Measurements from ENCODE around the gene SUZ12.
A peak's percentile ranks its signal among the peaks of the same experiment; 100 is the strongest.
"Not testable (repeated sequence)": the region's sequence is repeated elsewhere in the genome, so short reads cannot be mapped to it uniquely, and the experiment has no call there.

The SUZ12 gene

DNA sequence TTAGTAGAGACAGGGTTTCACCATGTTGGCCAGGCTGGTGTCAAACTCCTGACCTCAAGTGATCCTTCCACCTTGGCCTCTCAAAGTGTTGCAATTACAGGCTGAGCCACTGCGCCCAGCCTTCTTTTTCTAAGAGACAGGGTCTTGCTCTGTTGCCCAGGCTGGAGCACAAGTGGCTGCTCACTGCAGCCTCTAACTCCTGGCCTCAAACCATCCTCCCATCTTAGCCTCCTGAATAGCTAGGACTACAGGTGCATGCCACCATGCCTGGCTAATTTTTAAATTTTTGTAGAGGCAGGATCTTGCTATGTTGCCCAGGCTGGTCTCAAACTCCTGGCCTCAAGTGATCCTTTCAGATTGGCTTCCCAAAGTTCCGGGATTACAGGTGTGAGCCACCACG is 15.1 kb downstream of the SUZ12 start:
- DNase-seq (ENCODE audit: low read depth in 2 of 2): not testable (repeated sequence)

DNA sequence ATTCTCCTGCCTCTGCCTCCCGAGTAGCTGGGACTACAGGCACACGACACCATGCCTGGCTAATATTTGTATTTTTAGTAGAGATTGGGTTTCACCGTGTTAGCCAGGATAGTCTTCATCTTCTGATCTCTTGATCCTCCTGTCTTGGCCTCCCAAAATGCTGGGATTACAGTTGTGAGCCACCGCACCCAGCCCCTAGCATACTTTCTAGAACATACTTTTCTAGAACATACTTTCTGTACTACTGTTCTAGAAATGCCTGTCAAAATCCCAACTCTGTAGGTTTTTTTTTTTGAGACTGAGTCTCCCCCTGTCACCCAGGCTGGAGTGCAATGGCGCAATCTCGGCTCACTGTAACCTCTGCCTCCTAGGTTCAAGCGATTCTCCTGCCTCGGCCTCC is 27.3 kb downstream of the SUZ12 start:
- not testable (repeated sequence) for DNase-seq (ENCODE audit: low read depth in 2 of 2)

GRCh38 chr17:31967648-31968047 is 30.8 kb downstream of the SUZ12 start:
- no peak for DNase-seq (ENCODE audit: low read depth in 2 of 2)

DNA sequence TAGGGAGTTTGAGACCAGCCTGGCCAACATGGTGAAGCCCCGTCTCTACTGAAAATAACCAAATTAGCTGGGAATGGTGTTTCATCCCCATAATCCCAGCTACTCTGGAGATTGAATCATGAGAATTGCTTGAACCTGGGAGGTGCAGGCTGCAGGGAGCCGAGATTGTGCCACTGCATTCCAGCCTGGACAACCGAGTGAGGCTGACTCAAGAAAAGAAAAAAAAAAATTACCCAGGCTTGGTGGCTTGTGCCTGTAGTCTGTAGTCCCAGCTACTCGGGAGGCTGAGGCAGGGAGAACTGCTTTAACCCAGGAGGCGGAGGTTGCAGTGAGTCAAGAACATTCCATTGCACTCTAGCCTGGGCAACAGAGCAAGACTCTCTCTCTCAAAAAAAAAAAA is 33.6 kb downstream of the SUZ12 start:
- not testable (repeated sequence) for DNase-seq (ENCODE audit: low read depth in 2 of 2)

DNA sequence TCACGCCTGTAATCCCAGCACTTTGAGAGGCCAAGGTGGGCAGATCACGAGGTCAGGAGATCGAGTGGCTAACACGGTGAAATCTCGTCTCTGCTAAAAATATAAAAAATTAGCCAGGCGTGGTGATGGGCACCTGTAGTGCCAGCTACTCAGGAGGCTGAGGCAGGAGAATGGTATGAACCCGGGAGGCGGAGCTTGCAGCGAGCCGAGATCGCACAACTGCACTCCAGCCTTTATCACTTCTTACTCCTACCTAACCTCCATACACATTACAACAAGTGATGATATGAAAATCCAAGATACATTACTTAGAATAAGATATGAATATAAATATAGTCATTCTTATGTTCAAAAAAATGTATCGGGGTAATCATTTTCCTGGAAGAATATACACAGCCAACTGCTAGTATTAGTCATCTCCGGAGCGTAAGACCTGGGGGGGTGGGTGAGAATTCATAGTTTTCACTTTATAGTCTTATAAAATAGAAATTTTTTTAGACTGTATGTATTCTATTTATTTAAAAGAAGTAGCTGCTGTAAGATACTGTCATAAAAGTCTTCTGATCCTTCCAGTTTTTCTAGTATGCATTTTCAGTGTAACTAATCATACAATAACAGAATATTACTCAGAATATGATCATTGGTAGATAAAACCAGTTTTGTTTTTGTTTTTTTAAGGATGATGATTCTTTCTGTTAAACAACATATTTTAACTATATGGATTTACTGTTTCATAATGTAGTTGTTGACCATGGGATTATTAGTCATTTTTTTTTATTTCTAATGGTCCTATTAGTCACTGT is 37.7 kb downstream of the SUZ12 start:
- not testable (repeated sequence) for DNase-seq (ENCODE audit: low read depth in 2 of 2)

- DNase-seq (ENCODE audit: low read depth in 2 of 2): not testable (repeated sequence)
Measured at GRCh38 chr17:31975391-31975790, 38.6 kb downstream of the SUZ12 start.

DNA sequence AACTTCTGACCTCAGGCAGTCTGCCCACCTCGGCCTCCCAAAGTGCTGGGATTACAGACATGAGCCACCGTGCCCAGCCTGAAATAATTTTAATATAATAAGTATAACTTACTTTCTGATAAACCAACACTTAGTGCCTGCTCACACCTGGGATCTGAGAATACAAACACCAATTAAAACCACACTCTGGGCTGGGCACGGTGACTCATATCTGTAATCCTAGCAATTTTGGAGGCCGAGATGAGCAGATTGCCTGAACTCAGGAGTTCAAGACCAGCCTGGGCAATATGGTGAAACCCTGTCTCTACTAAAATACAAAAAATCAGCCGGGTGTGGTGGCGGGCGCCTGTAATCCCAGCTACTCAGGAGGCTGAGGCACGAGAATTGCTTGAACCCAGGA is 55.0 kb downstream of the SUZ12 start:
- DNase-seq (ENCODE audit: low read depth in 2 of 2): not testable (repeated sequence)

DNA sequence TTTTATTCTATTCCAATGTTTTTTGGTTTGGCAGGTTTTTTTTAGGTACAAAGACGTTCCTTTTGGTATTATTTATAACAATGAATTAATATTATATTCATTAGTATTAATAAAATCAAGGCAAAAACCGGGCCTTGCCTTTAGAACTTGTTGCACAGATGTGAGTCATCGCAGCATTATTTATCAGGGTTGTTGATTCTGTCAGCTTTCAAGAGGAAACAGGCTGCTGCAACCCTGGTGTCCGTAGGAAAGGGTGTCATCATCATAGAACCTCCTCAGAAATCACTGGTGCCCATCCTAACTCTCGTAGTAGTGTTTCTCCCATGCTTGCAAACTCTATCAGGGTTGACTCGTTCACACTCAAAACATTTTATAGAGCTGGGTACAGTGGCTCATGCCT is 60.2 kb downstream of the SUZ12 start:
- no peak for DNase-seq (ENCODE audit: low read depth in 2 of 2)

GRCh38 chr17:32006957-32007462 is 70.2 kb downstream of the SUZ12 start, which contains the start of gene LRRC37B:
TSS of gene LRRC37B (plus strand) at chr17:32007383. CDS start at chr17:32021393, 14,010 bp downstream.
- DNase-seq (ENCODE audit: low read depth in 2 of 2): peak; percentile 84 to 88

DNA sequence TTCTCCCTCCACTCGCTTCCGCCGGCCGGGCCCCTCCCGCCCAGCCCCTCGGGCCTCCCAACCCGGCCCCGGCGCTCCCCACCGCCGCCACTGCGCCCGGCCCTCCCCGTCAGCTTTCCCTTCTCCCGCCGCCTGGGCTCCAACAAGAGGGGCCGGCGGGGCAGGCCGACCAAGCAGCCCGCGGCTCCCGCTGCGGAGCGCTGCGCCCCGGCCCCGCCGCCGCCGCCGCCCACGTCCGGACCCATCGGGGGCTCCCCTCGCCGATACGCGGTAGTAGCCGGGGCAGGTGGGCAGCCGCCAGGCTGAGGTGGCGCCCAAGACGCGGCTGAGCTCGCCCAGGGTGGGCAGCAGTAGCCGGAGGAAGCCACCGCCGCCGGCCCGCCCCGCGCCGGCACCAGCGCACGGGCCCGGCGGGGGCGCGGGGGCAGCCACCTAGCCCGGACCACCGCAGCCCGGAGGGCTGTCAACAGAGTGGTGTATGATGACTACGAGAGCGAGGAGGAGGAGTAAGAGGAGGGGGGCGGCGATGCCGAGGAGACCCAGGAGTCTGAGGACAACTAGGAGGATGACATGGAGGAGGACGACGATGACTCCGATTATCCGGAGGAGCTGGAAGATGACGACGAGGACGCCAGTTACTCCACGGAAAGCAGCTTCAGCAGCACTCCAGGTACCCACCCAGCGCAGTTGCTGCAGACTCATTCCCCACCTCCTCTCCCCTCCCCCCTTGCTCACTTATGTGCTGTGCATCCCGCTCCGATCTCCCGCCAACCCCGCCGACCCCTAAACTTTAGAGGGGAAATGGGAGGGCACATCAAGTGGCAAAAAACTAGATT is 70.9 kb downstream of the SUZ12 start:
- peak; percentile 30 to 32 for DNase-seq (ENCODE audit: low read depth in 2 of 2)

GRCh38 chr17:32009262-32009542 is 72.4 kb downstream of the SUZ12 start:
- DNase-seq (ENCODE audit: low read depth in 2 of 2): no peak

DNA sequence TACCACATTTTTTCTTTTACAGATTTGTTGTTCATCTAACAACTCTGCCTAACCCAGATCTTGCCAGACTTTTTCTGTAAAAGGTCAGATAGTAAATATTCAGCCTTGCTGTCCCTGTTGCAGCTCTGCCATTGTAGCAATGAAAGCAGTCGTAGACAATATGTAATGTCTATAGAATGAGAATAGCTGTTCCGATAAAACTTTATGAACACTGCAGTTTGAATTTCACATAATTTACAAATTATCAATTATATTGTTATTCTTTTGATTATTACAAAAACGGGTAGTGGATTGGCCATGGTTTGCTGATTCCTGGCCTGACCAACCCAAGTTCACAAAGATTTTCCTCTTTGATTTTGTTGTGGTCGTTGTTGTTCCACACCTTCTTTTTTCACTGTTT is 73.3 kb downstream of the SUZ12 start:
- no peak for DNase-seq (ENCODE audit: low read depth in 2 of 2)

DNA sequence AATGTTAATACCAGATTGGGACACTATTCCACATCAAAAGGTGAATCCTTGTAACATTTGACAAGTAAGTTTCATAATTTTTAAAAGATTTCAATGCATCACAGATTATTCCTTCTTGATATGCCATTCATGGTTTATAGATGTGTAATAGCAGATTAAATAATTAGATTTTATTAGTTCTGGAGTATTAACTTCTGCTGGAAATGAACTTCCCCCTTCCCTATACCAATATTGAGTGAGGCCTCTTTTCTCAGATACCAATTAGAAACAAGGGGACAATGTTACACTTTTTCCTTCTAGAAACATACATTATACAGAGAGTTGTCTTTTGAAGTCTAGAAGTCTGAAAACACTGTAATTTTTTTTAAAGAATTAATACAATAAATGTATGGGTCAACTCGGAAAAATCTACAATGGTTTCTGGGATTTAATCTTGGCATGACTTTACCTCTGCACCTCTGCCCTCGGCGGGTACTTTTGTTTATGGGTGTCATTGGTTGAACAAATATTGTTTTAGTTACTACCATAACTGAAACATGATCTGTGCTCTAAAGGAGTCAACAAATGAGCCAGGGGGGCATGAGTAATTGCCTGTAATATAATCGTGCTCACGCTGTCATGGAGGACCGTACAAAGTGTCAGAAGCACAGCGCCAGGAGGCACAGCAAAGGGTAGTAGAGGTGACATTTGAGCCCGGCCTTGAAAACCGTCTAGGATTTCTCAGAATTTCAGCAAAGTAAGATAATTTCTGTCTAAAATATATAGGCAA is 78.6 kb downstream of the SUZ12 start:
- DNase-seq (ENCODE audit: low read depth in 2 of 2): no peak

- DNase-seq (ENCODE audit: low read depth in 2 of 2): no peak
Measured at GRCh38 chr17:32016231-32016630, 79.4 kb downstream of the SUZ12 start.

- no peak for DNase-seq (ENCODE audit: low read depth in 2 of 2)
Measured at GRCh38 chr17:32019228-32019627, 82.4 kb downstream of the SUZ12 start.

- DNase-seq (ENCODE audit: low read depth in 2 of 2): no peak
Measured at GRCh38 chr17:32020943-32021614, 84.3 kb downstream of the SUZ12 start.

GRCh38 chr17:32021615-32021955 is 84.8 kb downstream of the SUZ12 start:
- no peak for DNase-seq (ENCODE audit: low read depth in 2 of 2)

DNA sequence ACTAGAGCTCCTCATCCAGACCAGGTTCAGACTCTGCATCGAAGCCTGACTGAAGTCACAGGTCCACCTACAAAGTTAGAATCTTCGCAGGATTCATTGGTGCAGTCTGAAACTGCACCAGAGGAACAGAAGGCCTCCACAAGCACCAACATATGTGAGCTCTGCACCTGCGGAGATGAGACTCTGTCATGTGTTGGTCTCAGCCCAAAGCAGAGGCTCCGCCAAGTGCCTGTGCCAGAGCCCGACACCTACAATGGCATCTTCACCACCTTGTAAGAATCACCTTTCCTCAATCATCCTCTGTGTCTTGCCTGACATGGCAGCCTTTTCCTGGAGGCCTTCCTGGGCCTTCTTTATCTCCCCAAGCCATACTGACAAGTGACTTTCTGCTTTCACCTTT is 85.7 kb downstream of the SUZ12 start:
- DNase-seq (ENCODE audit: low read depth in 2 of 2): not testable (repeated sequence)

DNA sequence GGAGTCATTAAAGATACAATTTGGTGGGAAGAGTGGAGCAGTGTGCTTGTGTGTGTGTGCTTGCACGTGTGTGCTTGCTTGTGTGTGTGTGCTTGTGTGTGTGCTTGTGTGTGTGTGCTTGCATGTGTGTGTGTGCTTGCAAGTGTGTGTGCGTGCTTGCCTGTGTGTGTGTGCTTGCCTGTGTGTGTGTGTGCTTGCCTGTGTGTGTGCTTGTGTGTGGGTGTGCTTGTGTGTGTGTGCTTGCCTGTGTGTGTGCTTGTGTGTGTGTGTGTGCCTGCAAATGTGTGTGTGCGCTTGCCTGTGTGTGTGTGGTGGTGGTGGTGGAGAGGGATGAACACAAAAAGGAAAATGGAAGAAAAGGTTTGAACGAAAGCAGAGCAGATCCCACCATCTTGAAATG is 90.5 kb downstream of the SUZ12 start:
- not testable (repeated sequence) for DNase-seq (ENCODE audit: low read depth in 2 of 2)

GRCh38 chr17:32033223-32033622 is 96.4 kb downstream of the SUZ12 start:
- no peak for DNase-seq (ENCODE audit: low read depth in 2 of 2)

DNA sequence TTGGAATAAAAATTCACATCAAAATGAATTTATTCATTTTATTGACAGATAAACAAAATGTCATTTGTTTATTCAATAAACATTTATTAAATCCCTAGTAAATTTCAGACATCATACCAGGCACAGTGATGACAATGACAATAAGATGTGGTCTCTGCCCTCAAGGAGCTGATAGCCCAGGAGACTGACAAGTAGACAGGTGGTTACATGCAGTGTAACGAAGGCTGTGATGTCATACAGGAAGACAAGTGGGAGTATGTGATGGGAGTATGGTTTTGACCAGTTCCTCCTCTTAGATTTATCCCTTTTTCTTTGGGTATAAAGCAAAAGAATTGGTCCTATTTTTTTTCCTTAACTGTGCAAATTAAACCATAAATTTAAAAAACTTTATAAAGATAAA is 97.0 kb downstream of the SUZ12 start:
- DNase-seq (ENCODE audit: low read depth in 2 of 2): not testable (repeated sequence)

GRCh38 chr17:32040246-32040645 is 103.4 kb downstream of the SUZ12 start:
- DNase-seq (ENCODE audit: low read depth in 2 of 2): not testable (repeated sequence)
